NCI-H2196 treated with DMSO at 0.1 percent for 48 hours (cell line): ENCODE data around the gene CASR.

ENCODE experiments used
- DNase-seq: peaks from one replicate; lab custom pipeline; 2025; ENCODE audit not compliant: unreplicated experiment; lab: John Stamatoyannopoulos, UW

CASR gene

DNA sequence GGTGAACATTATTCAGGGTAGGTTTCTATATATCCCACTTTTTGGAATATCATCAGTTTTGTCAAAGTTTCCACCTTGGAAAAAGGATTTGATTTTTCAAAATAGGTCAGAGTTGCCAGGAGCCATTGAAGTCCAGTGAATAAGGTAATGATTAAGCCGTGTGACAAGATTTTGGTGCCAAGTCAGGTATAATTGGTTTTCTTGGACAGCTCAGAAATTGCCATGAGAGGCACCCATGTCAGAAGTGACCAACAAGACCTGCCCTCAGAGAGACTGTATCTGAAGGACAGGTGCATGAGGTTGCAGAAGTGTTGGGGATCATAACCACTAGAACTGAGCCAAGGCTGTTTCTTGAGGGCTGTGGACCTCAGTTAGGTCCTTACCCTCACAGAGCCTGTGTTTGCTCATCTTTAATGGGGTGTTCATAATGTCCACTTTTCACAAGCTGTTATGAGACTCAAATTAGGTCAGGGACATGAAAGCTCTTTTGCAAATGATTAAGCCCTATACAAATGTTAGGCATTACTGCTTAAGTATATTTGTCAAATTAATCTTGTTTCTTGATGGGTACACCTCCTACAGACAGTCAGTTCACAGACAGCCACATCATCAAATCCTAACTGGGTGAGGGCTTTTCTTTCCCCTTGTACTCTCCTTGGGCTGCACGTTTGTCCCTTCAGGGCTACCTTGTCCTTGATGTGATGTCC lies 32.3 kb downstream of the CASR start:
- no peak for DNase-seq

DNA sequence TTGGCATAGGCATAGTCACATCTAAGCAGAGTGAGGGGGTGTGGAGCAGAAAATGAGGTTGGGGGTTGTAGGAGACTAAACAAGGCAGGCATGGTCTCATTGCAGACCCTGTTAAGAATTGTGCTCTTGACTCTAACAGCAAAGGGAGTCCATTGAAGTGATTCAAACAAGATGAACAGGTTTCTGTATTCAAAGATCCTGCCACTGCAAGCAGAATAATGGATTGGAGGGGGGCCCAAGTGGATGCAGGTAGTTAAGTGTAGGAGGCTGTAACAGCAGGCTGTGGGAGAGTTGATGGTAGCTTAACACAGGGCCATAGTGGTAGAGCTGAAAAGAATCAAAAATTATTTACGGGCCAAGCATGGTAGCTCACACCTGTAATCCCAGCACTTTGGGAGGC lies 34.4 kb downstream of the CASR start:
- no peak for DNase-seq

DNA sequence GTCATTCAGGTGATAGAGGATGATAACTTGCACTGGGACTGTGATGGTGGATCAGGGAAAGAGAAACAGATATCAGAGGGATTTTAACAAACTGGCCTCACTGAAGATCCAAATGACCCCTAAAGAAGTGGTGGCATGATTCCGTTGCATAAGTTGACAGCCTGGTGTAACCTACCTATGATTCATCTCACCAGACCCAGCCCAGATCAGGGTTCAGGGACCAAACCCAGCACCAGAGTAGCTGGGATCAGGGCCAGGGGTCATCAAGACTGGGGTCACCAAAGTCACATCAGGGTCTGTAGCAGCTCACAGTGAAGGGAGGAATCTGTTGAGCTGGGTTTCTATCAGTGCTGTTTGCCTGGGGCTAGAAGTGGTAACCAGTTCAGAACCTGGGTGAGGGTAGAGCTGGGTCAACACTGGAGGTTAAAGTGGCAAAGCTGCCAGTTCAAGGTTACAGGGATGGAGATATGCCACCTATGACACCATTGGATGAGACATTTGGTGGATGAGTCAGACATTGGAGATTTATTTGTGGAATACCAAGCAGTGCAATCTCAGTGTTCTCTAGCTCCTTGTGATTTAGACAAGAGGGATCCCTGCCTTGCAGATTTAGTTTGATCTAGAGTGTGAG lies 35.9 kb downstream of the CASR start:
- no peak for DNase-seq

- DNase-seq, result no peak
Measured at GRCh38 chr3:122227036-122227781, 43.7 kb downstream of the CASR start.

DNA sequence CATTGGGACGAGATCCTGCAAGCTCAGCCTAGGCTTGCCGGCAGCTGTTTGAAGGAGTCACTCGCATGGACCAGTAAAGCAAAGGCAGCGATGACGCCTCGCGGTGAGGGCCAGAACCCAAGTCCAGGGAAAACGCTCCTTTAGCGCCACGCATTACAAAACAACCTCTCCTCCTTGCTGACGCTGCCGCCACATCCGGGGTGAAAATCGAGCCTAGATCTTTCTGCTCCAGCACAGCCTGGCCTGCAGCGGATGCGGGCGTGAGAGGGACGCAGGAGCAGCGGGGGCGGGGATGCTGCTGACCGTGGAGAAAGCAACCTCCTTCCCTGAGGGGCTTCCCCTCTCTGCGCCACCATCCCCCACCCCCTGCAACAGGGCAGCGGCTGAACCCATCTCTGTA lies 46.7 kb downstream of the CASR start:
- DNase-seq, result no peak

DNA sequence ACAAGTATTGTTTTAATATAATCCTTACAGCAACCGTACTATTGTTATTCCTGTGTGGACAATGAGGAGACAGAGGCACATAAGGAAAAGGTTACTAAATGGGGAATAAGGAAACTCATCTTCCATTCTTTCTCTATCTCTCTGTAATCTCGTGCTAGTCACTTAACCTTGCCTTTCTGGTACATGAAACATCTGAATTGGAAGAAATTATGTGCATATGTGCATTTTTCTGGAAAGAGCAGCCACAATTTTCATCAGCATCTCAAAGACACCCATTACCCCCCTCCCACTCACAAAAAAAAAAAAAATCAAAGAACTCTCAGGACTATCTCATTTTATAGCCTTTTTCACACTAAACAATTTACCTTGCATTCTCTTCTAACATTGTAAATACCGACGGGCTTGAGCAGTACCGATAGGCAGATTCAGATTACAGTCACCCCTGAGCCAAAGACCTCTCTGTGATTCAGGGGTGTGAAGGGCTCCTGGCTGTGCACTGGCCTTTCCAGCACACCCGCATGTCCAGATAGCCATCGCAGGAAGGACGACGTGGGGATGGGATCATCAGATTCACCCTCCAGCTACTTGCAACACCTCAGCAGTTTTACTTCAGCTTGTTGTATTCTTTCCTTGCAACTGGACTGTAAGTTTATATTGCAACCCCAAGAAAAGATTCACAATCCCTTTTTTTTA lies 48.1 kb downstream of the CASR start:
- no peak for DNase-seq

- no peak for DNase-seq
Measured at GRCh38 chr3:122232485-122232884, 49.0 kb downstream of the CASR start.

DNA sequence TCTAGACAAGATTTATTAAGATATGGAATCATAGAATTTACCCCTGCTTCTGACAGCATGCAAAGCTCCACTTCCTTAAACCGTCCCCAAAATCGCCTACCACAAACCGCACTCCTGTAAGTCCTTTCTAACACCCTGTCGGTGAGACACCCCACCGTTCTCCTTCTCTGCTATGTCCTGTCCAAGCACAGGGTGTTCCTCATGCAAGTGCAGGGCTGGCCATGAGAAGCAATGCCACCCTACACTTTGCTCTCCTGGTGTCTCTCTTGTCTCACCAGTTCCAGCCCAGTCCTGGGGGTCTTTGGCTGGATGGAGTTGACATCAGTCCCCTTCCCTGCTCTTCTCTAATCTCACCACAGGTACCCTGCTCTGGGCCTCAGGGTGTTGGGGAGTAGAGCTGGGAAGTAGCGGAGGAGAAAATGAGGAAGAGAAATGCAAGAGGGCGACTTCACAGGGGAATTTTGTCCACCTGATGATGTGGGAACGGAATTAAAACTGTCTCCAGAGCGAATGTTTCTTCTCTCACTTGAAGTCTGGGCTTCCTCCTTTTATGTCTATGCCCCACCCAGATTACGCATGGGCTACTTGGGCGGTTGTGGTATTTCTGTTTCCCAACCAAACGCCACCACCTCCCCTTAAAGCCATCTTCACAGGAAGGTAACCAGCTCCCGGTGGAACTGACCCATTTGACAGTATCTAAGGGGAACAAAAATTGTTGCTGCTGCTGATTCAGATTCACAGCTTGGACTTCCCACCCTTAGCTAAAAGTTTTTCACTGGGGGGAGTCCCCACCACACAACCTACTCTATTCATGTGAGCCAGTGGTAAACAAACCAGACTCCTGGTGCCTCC lies 49.9 kb downstream of the CASR start:
- no peak for DNase-seq

DNA sequence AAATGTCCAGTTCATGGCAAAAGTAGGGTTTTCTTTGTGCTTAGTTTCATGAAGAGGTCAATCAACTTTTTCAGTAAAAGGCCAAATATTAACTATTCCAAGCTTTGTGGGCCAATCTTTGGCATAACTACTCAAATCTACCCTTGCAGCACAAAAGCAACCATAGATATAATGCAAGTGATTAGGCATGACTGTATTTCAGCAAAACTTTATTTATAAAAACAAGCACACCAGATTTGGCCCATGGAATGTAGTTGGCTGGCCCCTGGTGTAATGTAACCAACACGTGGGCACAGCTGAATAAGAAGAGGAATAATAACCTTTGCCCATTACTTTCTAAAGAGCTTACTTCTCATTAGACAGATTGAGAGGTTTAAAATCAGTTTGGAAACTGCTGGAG lies 50.6 kb downstream of the CASR start:
- no peak for DNase-seq

DNA sequence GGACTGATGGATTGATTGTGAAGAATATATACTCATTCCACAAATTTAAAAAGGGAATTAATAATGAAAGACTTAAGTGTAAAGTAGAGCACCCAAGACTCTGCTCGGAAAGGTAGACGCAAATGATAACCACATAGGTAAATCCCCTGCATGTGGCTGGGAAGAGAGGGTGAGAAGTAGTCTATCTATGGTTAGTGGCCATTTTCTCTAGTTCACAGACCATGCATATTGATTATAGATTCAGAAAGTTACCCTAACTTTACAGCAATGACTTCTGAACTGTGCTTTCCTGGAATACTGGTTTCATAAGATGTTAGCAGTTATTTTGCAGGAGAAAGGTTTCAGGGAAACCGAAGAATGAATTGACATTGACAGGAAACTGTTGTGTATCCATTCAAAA lies 51.7 kb downstream of the CASR start:
- no peak for DNase-seq

- no peak for DNase-seq
Measured at GRCh38 chr3:122239112-122239511, 55.6 kb downstream of the CASR start.

GRCh38 chr3:122245513-122246174 lies 62.2 kb downstream of the CASR start:
- DNase-seq, result no peak

GRCh38 chr3:122246199-122246598 lies 62.7 kb downstream of the CASR start:
- no peak for DNase-seq

DNA sequence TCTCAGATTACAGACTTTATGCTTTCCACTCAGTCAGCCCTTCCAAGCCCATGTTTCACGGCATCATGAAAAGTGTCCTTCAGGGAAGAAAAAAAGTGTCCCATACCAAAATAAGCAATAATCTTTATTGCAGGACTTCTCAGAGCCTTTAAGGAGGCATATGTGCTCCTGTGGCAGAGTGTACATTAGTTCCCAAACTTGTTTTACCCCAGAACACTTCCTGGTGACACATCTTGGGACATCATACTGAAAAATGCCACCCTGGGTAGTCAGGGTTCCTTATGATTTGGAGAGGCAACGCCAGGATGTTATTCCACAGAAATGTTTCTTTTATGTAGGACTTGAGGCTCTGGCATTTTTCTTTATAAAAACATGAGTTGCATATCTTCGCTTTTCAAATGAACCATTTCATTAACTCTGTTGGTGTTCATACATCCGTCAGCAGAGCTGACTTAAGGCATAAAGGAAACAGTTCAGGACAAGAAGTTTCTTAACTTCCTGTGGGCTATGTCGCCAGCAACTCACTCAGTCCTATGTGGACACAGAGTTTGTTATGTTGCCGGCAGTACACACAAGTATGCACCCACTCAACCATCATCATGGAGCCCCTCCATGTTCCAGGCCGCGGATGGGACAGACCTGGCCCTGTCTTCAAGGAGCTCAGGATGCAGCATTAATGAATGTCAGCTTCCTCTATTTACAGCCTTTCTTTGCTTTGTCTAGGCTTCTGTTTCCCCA lies 63.8 kb downstream of the CASR start:
- DNase-seq, result no peak

DNA sequence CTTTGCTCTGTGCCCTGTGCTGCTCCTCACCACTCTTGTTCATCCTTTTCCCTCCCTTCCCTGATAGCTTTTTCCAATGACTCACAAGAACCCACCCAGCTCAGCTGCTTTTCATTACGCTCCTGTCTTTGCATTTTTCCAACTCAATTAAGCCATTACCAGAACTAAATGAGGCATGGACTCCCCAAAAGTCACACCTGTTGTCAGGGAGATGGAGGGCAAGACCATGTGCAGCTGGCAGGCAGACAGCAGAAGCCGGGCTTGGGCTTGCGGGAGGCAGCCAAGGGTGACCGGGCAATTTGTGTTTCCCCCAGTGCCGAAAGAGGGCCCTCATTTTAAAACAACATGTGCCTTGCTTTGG lies 64.3 kb downstream of the CASR start:
- DNase-seq, result no peak

DNA sequence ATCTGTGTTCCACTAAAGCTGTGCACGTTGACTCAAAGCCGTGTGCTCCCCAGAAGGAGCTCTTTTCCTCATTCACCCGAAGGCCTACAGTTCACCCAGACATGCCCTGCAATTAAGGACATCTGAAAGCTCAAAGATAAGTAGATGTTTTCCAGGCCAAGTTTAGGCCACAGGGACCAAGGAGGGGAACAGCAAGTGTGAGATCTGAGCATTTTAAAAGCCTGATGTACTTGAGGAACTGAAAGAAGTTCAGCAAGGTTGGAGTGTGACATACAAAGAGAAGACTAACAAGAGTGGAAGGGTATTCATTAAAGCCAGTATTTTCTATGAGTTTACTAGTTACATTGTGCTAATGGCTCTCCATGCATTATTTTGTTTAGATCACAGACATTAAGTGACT lies 68.0 kb downstream of the CASR start:
- DNase-seq, result no peak

DNA sequence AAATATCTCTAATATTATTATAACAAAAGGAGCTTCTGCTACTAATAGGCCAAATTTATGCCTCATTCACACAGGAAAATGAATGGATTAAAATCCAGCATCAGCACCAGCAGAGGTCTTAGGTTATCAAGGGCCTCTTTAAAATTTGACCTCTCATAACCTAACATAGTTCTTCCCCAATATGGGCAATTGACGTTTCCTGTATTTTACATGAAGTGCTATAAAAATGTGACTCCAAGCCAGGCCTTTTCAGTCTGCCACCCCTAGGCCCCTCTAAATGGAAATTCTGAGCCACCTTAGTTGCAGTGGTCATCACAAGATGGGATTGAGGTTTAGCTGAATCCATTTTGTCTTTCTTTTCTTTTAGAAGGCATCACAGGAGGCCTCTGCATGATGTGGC lies 70.1 kb downstream of the CASR start:
- no peak for DNase-seq

DNA sequence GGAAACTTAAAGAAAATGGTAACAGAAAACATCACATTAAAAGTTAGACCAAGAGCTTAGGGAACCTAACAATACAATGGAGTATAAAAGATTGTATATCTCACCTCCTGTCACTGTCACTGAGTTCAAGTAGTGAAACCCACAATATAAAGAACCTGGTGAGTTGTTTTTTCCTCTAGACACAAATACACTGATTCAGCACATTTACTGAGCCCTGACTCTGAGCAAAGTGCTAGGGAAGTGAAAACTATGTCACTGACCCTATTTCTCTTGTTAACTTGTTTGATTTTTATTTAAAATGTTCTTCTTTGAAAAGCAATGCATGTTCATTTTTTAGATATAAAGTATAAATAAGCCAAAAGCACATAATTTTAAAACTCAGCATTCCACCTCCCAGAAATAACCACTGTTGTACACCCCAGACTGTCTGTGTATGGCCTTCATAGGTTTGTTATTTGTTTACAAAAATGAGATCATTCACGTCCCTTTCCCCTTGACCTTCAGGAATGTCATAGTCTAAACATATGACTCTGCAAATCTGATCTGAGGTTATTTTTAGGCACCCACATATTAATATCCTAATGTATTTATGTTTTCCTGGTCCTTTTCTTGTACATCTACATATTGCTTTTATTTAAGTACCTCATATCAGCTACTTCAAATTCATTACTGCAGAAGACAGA lies 72.4 kb downstream of the CASR start:
- no peak for DNase-seq
